Endometrial microvascular endothelial cells (primary cell): ENCODE data around the gene CDR2. TPM values are rescaled to one million over a fixed set of nuclear protein-coding genes. Genes with fewer than 3 reads are reported as not detected.

ENCODE experiments used
- in situ Hi-C: cut with HindIII; loops from 2 replicates; pipeline ENCODE4 v1.10.0; 2017; ENCODE audit warnings: low sequenced_read_pairs, low pct_unique_long_range_greater_than_20kb; ENCODE audit errors: inconsistent ontology term
- total RNA-seq: library from RNA; depleted of rRNA; stranded (reverse); fragments of >200 nt; gene quantifications from one replicate; pipeline ENCODE4 v1.2.3, GENCODE V29; 2015; ENCODE audit errors: inconsistent ontology term

The CDR2 gene
- total RNA-seq, 1 donor from 2014 or later: 28.6 TPM

GRCh38 chr16:22296225-22297113, 78.0 kb downstream of the CDR2 start:
- in situ Hi-C loops: no loop called here

Other genes starting within 250 kb of the CDR2 start
- not detected for gene SDR42E2, start 212.1 kb downstream of the CDR2 start, total RNA-seq
- 23.9 TPM for gene EEF2K, start 168.3 kb downstream of the CDR2 start, total RNA-seq
- 57.0 TPM for gene POLR3E, start 77.2 kb downstream of the CDR2 start, total RNA-seq
- gene NPIPB5, start 136.3 kb upstream of the CDR2 start, total RNA-seq: 20.6 TPM